DMS153 treated with DMSO at 0.1 percent for 48 hours (cell line): Measurements from ENCODE around the gene CIRBP.
A peak's percentile ranks its signal among the peaks of the same experiment; 100 is the strongest.
"Not testable (repeated sequence)": the region's sequence is repeated elsewhere in the genome, so short reads cannot be mapped to it uniquely, and the experiment has no call there.

Source experiments
- DNase-seq: peaks from one replicate; lab custom pipeline; 2025; ENCODE audit not compliant: unreplicated experiment; lab: John Stamatoyannopoulos, UW

CIRBP gene

GRCh38 chr19:1243768-1244692 lies 25.1 kb upstream of the CIRBP start:
- no peak for DNase-seq

GRCh38 chr19:1244693-1245451 lies 24.3 kb upstream of the CIRBP start:
- DNase-seq: no peak

GRCh38 chr19:1245494-1246264 lies 23.5 kb upstream of the CIRBP start:
- no peak for DNase-seq

GRCh38 chr19:1246265-1247087 lies 22.7 kb upstream of the CIRBP start:
- not testable (repeated sequence) for DNase-seq

- DNase-seq: no peak
These were observed 21.4 kb upstream of the CIRBP start for GRCh38 chr19:1247748-1248138.

- DNase-seq: no peak
These were observed 20.9 kb upstream of the CIRBP start, which contains the start of gene MIDN for GRCh38 chr19:1248139-1248785. MIDN (plus strand) TSS chr19:1248583; CDS start chr19:1250297, 1,714 bp downstream.

- DNase-seq: no peak
These were observed 20.3 kb upstream of the CIRBP start for GRCh38 chr19:1248786-1249297.

- peak; percentile 49 for DNase-seq
These were observed 19.7 kb upstream of the CIRBP start for GRCh38 chr19:1249298-1249989.

GRCh38 chr19:1249990-1250436 lies 19.1 kb upstream of the CIRBP start:
- DNase-seq: no peak

- no peak for DNase-seq
These were observed 18.5 kb upstream of the CIRBP start for GRCh38 chr19:1250437-1251260.

GRCh38 chr19:1251330-1252220 lies 17.6 kb upstream of the CIRBP start:
- no peak for DNase-seq

GRCh38 chr19:1252221-1252820 lies 16.8 kb upstream of the CIRBP start:
- no peak for DNase-seq

- no peak for DNase-seq
These were observed 16.2 kb upstream of the CIRBP start for GRCh38 chr19:1252821-1253513.

- DNase-seq: no peak
These were observed 15.5 kb upstream of the CIRBP start for GRCh38 chr19:1253514-1254080.

GRCh38 chr19:1254081-1254527 lies 15.0 kb upstream of the CIRBP start:
- DNase-seq: no peak
